A673 (cell line): ENCODE results near the gene KCNK6. TPM values are rescaled to one million over a fixed set of nuclear protein-coding genes. Genes with fewer than 3 reads are reported as not detected.

Source experiments
- BruUV-seq: library from RNA; stranded (reverse); fragments of 400-500 nt; replicated peaks from 2 replicates; lab custom pipeline; 2021; lab: Mats Ljungman, UMichigan
- CTCF ChIA-PET: fragments of 300-600 bp; sonication (Branson Sonifier 250); formaldehyde crosslinking; loops from one replicate; lab custom pipeline; 2022; ENCODE audit warnings: antibody characterized with exemption; lab: Charles Lee
- POLR2A ChIA-PET: fragments of 300-600 bp; sonication (Branson Sonifier 250); formaldehyde crosslinking; loops from one replicate; lab custom pipeline; 2022; ENCODE audit warnings: antibody characterized with exemption; ENCODE audit not compliant: low non-redundant PET; lab: Charles Lee
- DNase-seq: peaks from one replicate; pipeline ENCODE4 v3.0.0-alpha.2; 2015; ENCODE audit warnings: low spot score
- H3K27ac ChIP-seq: fragments of 200-600 bp; sonication (generic); 2 replicates; pipeline ENCODE4 v1.5.1; 2016; ENCODE audit warnings: mixed run types, low read depth, mild to moderate bottlenecking, mixed read lengths, antibody characterized with exemption, low read length; ENCODE audit not compliant: poor library complexity, severe bottlenecking
- H3K27me3 ChIP-seq: fragments of 200-600 bp; sonication (generic); replicated peaks from 2 replicates; pipeline ENCODE4 v1.6.1; 2017; ENCODE audit warnings: mixed run types, low read depth, mild to moderate bottlenecking, mixed read lengths, antibody characterized with exemption, low read length; ENCODE audit not compliant: insufficient read depth, poor library complexity
- H3K36me3 ChIP-seq: fragments of 200-600 bp; sonication (generic); 2 replicates; pipeline ENCODE4 v1.6.1; 2016; ENCODE audit warnings: mixed run types, mild to moderate bottlenecking, mixed read lengths, antibody characterized with exemption, low read length; ENCODE audit not compliant: insufficient read depth, poor library complexity, severe bottlenecking
- H3K4me1 ChIP-seq: fragments of 200-600 bp; sonication (generic); 2 replicates; pipeline ENCODE4 v1.6.1; 2017; ENCODE audit warnings: mixed run types, mild to moderate bottlenecking, mixed read lengths, antibody characterized with exemption, low read length; ENCODE audit not compliant: insufficient read depth, poor library complexity, severe bottlenecking
- H3K4me3 ChIP-seq: fragments of 200-600 bp; sonication (generic); 2 replicates; pipeline ENCODE4 v1.5.1; 2016; ENCODE audit warnings: low read depth, mixed run types, mild to moderate bottlenecking, mixed read lengths, low read length; ENCODE audit not compliant: poor library complexity, severe bottlenecking
- H3K9me3 ChIP-seq: fragments of 200-600 bp; sonication (generic); 2 replicates; pipeline ENCODE4 v1.6.1; 2016; ENCODE audit warnings: mixed run types, low read depth, mild to moderate bottlenecking, mixed read lengths, antibody characterized with exemption, low read length; ENCODE audit not compliant: poor library complexity, severe bottlenecking
- CTCF ChIP-seq: fragments of 300-800, 200-600 bp; sonication (generic); conservative IDR thresholded peaks from 2 replicates; pipeline ENCODE4 v1.5.1; 2017; ENCODE audit warnings: low read depth, mild to moderate bottlenecking, antibody characterized with exemption, low read length, moderate library complexity, mixed read lengths
- EZH2 ChIP-seq: fragments of 200-600 bp; sonication (generic); IDR thresholded peaks from 2 replicates; pipeline ENCODE4 v1.6.1; 2017; ENCODE audit warnings: borderline replicate concordance, low read depth, mild to moderate bottlenecking, mixed read lengths, antibody characterized with exemption, low read length; ENCODE audit not compliant: poor library complexity, severe bottlenecking
- intact Hi-C: fragments of 100-400 bp; cut with micrococcal nuclease; formaldehyde crosslinking; loops from one replicate; pipeline ENCODE4 v1.10.0; 2022; ENCODE audit not compliant: unreplicated experiment
- total RNA-seq: library from RNA; stranded (reverse); gene quantifications from 2 replicates; pipeline ENCODE4 v1.2.3, GENCODE V29; 2021

Gene KCNK6
- total RNA-seq, 1 experiment from 2014 or later = not detected

GRCh38 chr19:38303517-38304351 is 15.9 kb upstream of the KCNK6 start, which contains the start of gene C19orf33:
C19orf33 (plus strand) TSS chr19:38304251; CDS start chr19:38304262, 11 bp downstream.
- no peaks in the 10 kb centered on the region for H3K36me3 ChIP-seq
- no TSS peak for BruUV-seq
- ChIA-PET POLR2A (no interaction called here), CTCF (no interaction called here)
- H3K27ac ChIP-seq = no peak within 1 kb of the TSS
- no peaks in the 10 kb centered on the region for H3K4me1 ChIP-seq
- DNase-seq = no peak
- H3K27me3 ChIP-seq = no peaks in the 10 kb centered on the region
- TF ChIP-seq CTCF = no peak
- TF ChIP-seq EZH2 = no peak
- H3K4me3 ChIP-seq = no peak within 1 kb of the TSS
- intact Hi-C loops = no loop called here
- H3K9me3 ChIP-seq = no peaks in the 10 kb centered on the region

- H3K27me3 ChIP-seq = no peaks in the 10 kb centered on the region
- POLR2A ChIA-PET = no interaction called here
- TF ChIP-seq CTCF (no peak), EZH2 (no peak)
- H3K4me1 ChIP-seq = no peaks in the 10 kb centered on the region
- no TSS peak for BruUV-seq
- no peaks in the 10 kb centered on the region for H3K9me3 ChIP-seq
- no peak overlapping the region for H3K4me3 ChIP-seq
- intact Hi-C loops = no loop called here
- CTCF ChIA-PET = no interaction called here
- H3K27ac ChIP-seq = no peak overlapping the region
- no peaks in the 10 kb centered on the region for H3K36me3 ChIP-seq
- no peak for DNase-seq
These were observed 15.2 kb upstream of the KCNK6 start for GRCh38 chr19:38304352-38304865.

- BruUV-seq = no TSS peak
- no peaks in the 10 kb centered on the region for H3K36me3 ChIP-seq
- no peak overlapping the region for H3K4me3 ChIP-seq
- POLR2A ChIA-PET = no interaction called here
- DNase-seq = no peak
- no peaks in the 10 kb centered on the region for H3K9me3 ChIP-seq
- no peaks in the 10 kb centered on the region for H3K27me3 ChIP-seq
- CTCF ChIA-PET = no interaction called here
- no peak overlapping the region for H3K27ac ChIP-seq
- intact Hi-C loops = no loop called here
- H3K4me1 ChIP-seq = no peaks in the 10 kb centered on the region
- TF ChIP-seq EZH2 = no peak
- TF ChIP-seq CTCF = no peak
These were observed 14.7 kb upstream of the KCNK6 start for GRCh38 chr19:38304866-38305429.
